IMR-90 (cell line): Measurements from ENCODE around the gene MFNG. TPM values are rescaled to one million over a fixed set of nuclear protein-coding genes. Genes with fewer than 3 reads are reported as not detected.

Experiments
- ATAC-seq: fragments of 200-7000 bp; cut with Tn5 transposase; 2 replicates; pipeline ENCODE4 v1.9.1; 2020; ENCODE audit warnings: low read depth, mild to moderate bottlenecking, moderate library complexity
- BruUV-seq: library from RNA; stranded (reverse); fragments of 400-500 nt; replicated peaks from 2 replicates; lab custom pipeline; 2021; lab: Mats Ljungman, UMichigan
- CTCF ChIA-PET: fragments of 300-600 bp; formaldehyde crosslinking; extraction: SDS; loops from one replicate; lab custom pipeline; 2021; ENCODE audit warnings: antibody characterized with exemption; lab: Yijun Ruan, JAX
- POLR2A ChIA-PET: fragments of 300-600 bp; sonication (Branson Sonifier 250); formaldehyde crosslinking; loops from one replicate; lab custom pipeline; 2022; ENCODE audit warnings: antibody characterized with exemption; ENCODE audit not compliant: unreplicated experiment; lab: Charles Lee
- DNase-seq: peaks from one replicate; pipeline ENCODE4 v3.0.0; 2013
- H2AFZ ChIP-seq: replicated peaks from 2 replicates; pipeline ENCODE3; 2013; ENCODE audit warnings: low read length, mild to moderate bottlenecking; ENCODE audit not compliant: poor library complexity
- H2AK5ac ChIP-seq: 2 replicates; pipeline ENCODE4 v1.6.1; 2013; ENCODE audit warnings: low read depth, low read length, inconsistent platforms
- H2AK9ac ChIP-seq: replicated peaks from 2 replicates; pipeline ENCODE3; 2013; ENCODE audit warnings: mild to moderate bottlenecking, low read depth, low read length, moderate library complexity; ENCODE audit not compliant: poor library complexity
- H2BK120ac ChIP-seq: 2 replicates; pipeline ENCODE4 v1.6.1; 2013; ENCODE audit warnings: low read depth, low read length, inconsistent platforms
- H2BK15ac ChIP-seq: 3 replicates; pipeline ENCODE4 v1.6.1; 2013; ENCODE audit warnings: low read depth, low read length, inconsistent platforms
- H2BK20ac ChIP-seq: 2 replicates; pipeline ENCODE4 v1.6.1; 2013; ENCODE audit warnings: low read depth, mild to moderate bottlenecking, inconsistent platforms, low read length, moderate library complexity
- H2BK5ac ChIP-seq: 2 replicates; pipeline ENCODE4 v1.6.1; 2013; ENCODE audit warnings: mild to moderate bottlenecking, low read depth, low read length, inconsistent platforms; ENCODE audit not compliant: poor library complexity, severe bottlenecking
- H3K14ac ChIP-seq: replicated peaks from 2 replicates; pipeline ENCODE4 v1.6.1; 2013; ENCODE audit warnings: low read depth, low read length, inconsistent platforms
- H3K18ac ChIP-seq: 2 replicates; pipeline ENCODE4 v1.6.1; 2013; ENCODE audit warnings: low read depth, low read length, control low read depth
- H3K23ac ChIP-seq: 2 replicates; pipeline ENCODE4 v1.6.1; 2013; ENCODE audit warnings: low read depth, low read length, inconsistent platforms
- H3K27ac ChIP-seq: 2 replicates; pipeline ENCODE4 v1.5.1; 2013; ENCODE audit warnings: mild to moderate bottlenecking, control low read depth, low read length; ENCODE audit not compliant: insufficient read depth
- H3K27me3 ChIP-seq: 2 replicates; pipeline ENCODE4 v1.6.1; 2013; ENCODE audit warnings: low read length; ENCODE audit not compliant: control insufficient read depth, insufficient read depth
- H3K36me3 ChIP-seq: 2 replicates; pipeline ENCODE4 v1.6.1; 2013; ENCODE audit warnings: low read length, mixed read lengths; ENCODE audit not compliant: control insufficient read depth, insufficient read depth
- H3K4ac ChIP-seq: 2 replicates; pipeline ENCODE4 v1.6.1; 2013; ENCODE audit warnings: low read depth, low read length, inconsistent platforms
- H3K4me1 ChIP-seq: 2 replicates; pipeline ENCODE4 v1.6.1; 2013; ENCODE audit warnings: low read length, mixed read lengths; ENCODE audit not compliant: control insufficient read depth, insufficient read depth
- H3K4me2 ChIP-seq: 2 replicates; pipeline ENCODE4 v1.6.1; 2013; ENCODE audit warnings: low read depth, mild to moderate bottlenecking, control low read depth, low read length, moderate library complexity
- H3K4me3 ChIP-seq: 2 replicates; pipeline ENCODE4 v1.5.1; 2013; ENCODE audit warnings: low read depth, mild to moderate bottlenecking, control low read depth, low read length, moderate library complexity; ENCODE audit not compliant: insufficient read depth
- H3K56ac ChIP-seq: 2 replicates; pipeline ENCODE4 v1.6.1; 2013; ENCODE audit warnings: low read length, inconsistent platforms; ENCODE audit not compliant: insufficient read depth; ENCODE audit errors: extremely low read depth
- H3K79me1 ChIP-seq, 2 experiments: 2 replicates each; pipeline ENCODE4 v1.6.1; 2013; ENCODE audit warnings: low read length in 2 of 2, inconsistent platforms in 1 of 2, low read depth in 1 of 2
- H3K9ac ChIP-seq: 2 replicates; pipeline ENCODE4 v1.6.1; 2013; ENCODE audit warnings: low read depth, low read length, control low read depth
- H3K9me1 ChIP-seq: 2 replicates; pipeline ENCODE4 v1.6.1; 2013; ENCODE audit warnings: low read length, inconsistent platforms; ENCODE audit not compliant: insufficient read depth
- H3K9me3 ChIP-seq: 2 replicates; pipeline ENCODE4 v1.6.1; 2013; ENCODE audit warnings: low read length; ENCODE audit not compliant: control insufficient read depth, insufficient read depth
- H4K20me1 ChIP-seq: 2 replicates; pipeline ENCODE4 v1.6.1; 2013; ENCODE audit warnings: low read length, inconsistent platforms; ENCODE audit not compliant: insufficient read depth
- H4K5ac ChIP-seq: 2 replicates; pipeline ENCODE4 v1.6.1; 2013; ENCODE audit warnings: mild to moderate bottlenecking, low read depth, low read length, control low read depth
- H4K8ac ChIP-seq, 2 experiments: 2 replicates each; pipeline ENCODE4 v1.6.1; 2013; ENCODE audit warnings: low read depth in 2 of 2, low read length in 2 of 2, control low read depth in 1 of 2, inconsistent platforms in 1 of 2
- H4K91ac ChIP-seq: 2 replicates; pipeline ENCODE4 v1.6.1; 2013; ENCODE audit warnings: low read depth, low read length, inconsistent platforms; ENCODE audit not compliant: insufficient read depth
- BHLHE40 ChIP-seq: fragments of 150-350 bp; IDR thresholded peaks from 2 replicates; pipeline ENCODE4 v1.6.1; 2016; ENCODE audit warnings: mild to moderate bottlenecking, low read depth, low read length
- CEBPB ChIP-seq: IDR thresholded peaks from 2 replicates; pipeline ENCODE4 v1.6.1; 2012; ENCODE audit warnings: low read depth, low read length, improper control_type of control experiment
- CHD1 ChIP-seq: IDR thresholded peaks from 2 replicates; pipeline ENCODE4 v1.6.1; 2012; ENCODE audit warnings: low read depth, low read length, improper control_type of control experiment
- MAFK ChIP-seq: IDR thresholded peaks from 2 replicates; pipeline ENCODE4 v1.6.1; 2012; ENCODE audit warnings: low read depth, low read length, improper control_type of control experiment
- MAZ ChIP-seq: IDR thresholded peaks from 2 replicates; pipeline ENCODE4 v1.6.1; 2012; ENCODE audit warnings: low read depth, mild to moderate bottlenecking, low read length, improper control_type of control experiment, moderate library complexity, borderline replicate concordance
- MXI1 ChIP-seq: IDR thresholded peaks from 2 replicates; pipeline ENCODE4 v1.6.1; 2012; ENCODE audit warnings: low read depth, mild to moderate bottlenecking, low read length, moderate library complexity, borderline replicate concordance
- NFE2L2 ChIP-seq: fragments of 150-350 bp; IDR thresholded peaks from 2 replicates; pipeline ENCODE4 v1.6.1; 2016; ENCODE audit warnings: low read depth, mild to moderate bottlenecking, low read length
- POLR2A ChIP-seq: IDR thresholded peaks from 2 replicates; pipeline ENCODE4 v1.6.1; 2012; ENCODE audit warnings: mild to moderate bottlenecking, low read depth, low read length
- RAD21 ChIP-seq: IDR thresholded peaks from 2 replicates; pipeline ENCODE4 v1.6.1; 2012; ENCODE audit warnings: low read length, improper control_type of control experiment
- SMC3 ChIP-seq: fragments of 150-350 bp; IDR thresholded peaks from 2 replicates; pipeline ENCODE4 v1.6.1; 2016; ENCODE audit warnings: low read depth, mild to moderate bottlenecking, antibody characterized with exemption, low read length, moderate library complexity
- WGBS, 2 experiments: methylation state at CpG; one replicate each; pipeline versions ENCODE4 v1.1.5 to v1.1.7; 2013; ENCODE audit warnings: missing lambda C conversion rate in 2 of 2; ENCODE audit not compliant: insufficient read length in 1 of 2; ENCODE audit errors: extremely low coverage in 2 of 2; 5-methylcytosine and 5-hydroxymethylcytosine counted together
- dilution Hi-C: fragments of 300-500 bp; cut with HindIII; formaldehyde crosslinking; loops from one replicate; pipeline ENCODE4 v1.14.3; 2018; ENCODE audit warnings: low sequenced_read_pairs; ENCODE audit not compliant: unreplicated experiment
- in situ Hi-C: fragments of 300-500 bp; cut with MboI; formaldehyde crosslinking; loops from 3 replicates; pipeline ENCODE4 v1.14.3; 2019; ENCODE audit warnings: low sequenced_read_pairs, inconsistent platforms, mixed read lengths
- intact Hi-C: fragments of 100-400 bp; cut with micrococcal nuclease; formaldehyde crosslinking; loops from 2 replicates; pipeline ENCODE4 v1.10.0; 2022
- polyA plus RNA-seq, 3 experiments: library from polyadenylated mRNA; depleted of rRNA; stranded (reverse); fragments of >200 nt; gene quantifications; 2 replicates each; pipeline ENCODE4 v1.2.3, GENCODE V29; 2012; ENCODE audit warnings: low replicate concordance in 1 of 3
- total RNA-seq: library from RNA; depleted of rRNA; stranded (reverse); fragments of >200 nt; gene quantifications from 2 replicates; pipeline ENCODE4 v1.2.3, GENCODE V29; 2012

The MFNG gene
- total and polyA plus RNA-seq, 2 of the 4 experiments (the other 2 are of a cell fraction): 0.15 TPM; not detected in 1

- Histone ChIP-seq H4K91ac (no peak overlapping the region), H3K79me1 (peaks cover 3 to 22% of the 10 kb centered on the region in 2 experiments; a peak in 3 of 4 replicates), H2BK120ac (no peak overlapping the region), H4K20me1 (peaks cover 14% of the 10 kb centered on the region; the same call in 1 of the 2 replicates), H2AK9ac (no peak overlapping the region), H2AFZ (no peak overlapping the region), H3K27ac (no peak overlapping the region), H3K4me1 (peaks cover 11% of the 10 kb centered on the region), H3K14ac (no peak overlapping the region), H3K56ac (no peak overlapping the region), H2BK5ac (no peak overlapping the region), H3K4ac (no peak overlapping the region; the same call in 1 of the 2 replicates), H3K23ac (no peak overlapping the region), H2BK20ac (no peak overlapping the region), H3K9me1 (peaks cover 8% of the 10 kb centered on the region), H2AK5ac (no peak overlapping the region), H2BK15ac (no peak overlapping the region), H3K27me3 (no peaks in the 10 kb centered on the region), H4K5ac (no peak overlapping the region), H3K36me3 (peaks cover 20% of the 10 kb centered on the region; the same call in 1 of the 2 replicates), H4K8ac (no peak overlapping the region), H3K4me2 (no peak overlapping the region), H3K9ac (no peak overlapping the region), H3K4me3 (no peak overlapping the region), H3K9me3 (no peaks in the 10 kb centered on the region), H3K18ac (no peak overlapping the region)
- intact Hi-C loops: no loop called here
- ChIA-PET POLR2A (no interaction called here), CTCF (no interaction called here)
- no TSS peak for BruUV-seq
- no peak for TF ChIP-seq NFE2L2
- no peak for TF ChIP-seq MAFK
- no peak for TF ChIP-seq CHD1
- no peak for TF ChIP-seq CEBPB
- TF ChIP-seq BHLHE40: no peak
- TF ChIP-seq SMC3: no peak
- TF ChIP-seq MXI1: no peak
- TF ChIP-seq POLR2A: no peak
- no peak for TF ChIP-seq MAZ
- TF ChIP-seq RAD21: no peak
- no CpG with 5 or more reads among the region's 10 CpGs for WGBS, 2 experiments
- in situ Hi-C loops: no loop called here
- dilution Hi-C loops: no loop called here
- ATAC-seq (no peak), DNase-seq (no peak)
Measured at GRCh38 chr22:37509059-37509860, 23.1 kb upstream of the MFNG start.
